ENCODE data around the gene ADI1. TPM values are rescaled to one million over a fixed set of nuclear protein-coding genes. Genes with fewer than 3 reads are reported as not detected.
"Not testable (repeated sequence)": the region's sequence is repeated elsewhere in the genome, so short reads cannot be mapped to it uniquely, and the experiment has no call there.

Gene ADI1
- total RNA-seq, 4 donors from 2014 or later, result 90.0 to 130 (median 96.9) TPM

DNA sequence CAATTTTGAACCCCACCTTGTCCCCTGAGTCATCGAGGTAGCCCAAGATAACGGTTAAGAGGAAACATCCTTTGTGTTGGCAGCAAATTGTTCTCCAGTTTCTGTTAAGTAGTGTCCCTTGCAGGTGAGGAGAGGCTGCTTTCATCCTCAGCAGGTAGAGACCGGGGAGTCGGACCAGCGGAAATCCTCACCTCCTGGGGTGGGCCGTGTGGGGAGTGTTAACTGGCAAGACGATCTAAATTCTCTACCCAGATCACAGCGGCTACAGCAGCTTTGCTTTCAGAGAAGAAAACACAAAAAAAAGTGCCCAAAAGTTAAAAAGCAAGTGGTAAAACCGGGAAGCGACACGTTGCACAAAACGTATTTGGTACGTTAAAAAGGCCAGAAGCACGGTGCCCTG, 63.2 kb downstream of the ADI1 start:
- intact Hi-C loops (cut with DNase I), result no loop called here
- Histone ChIP-seq H3K4me1 (peaks cover 0 to 23% (median 12%) of the 10 kb centered on the region in 4 donors), H3K4me3 (no peak overlapping the region), H3K36me3 (peaks cover 9 to 86% (median 43%) of the 10 kb centered on the region in 4 donors), H3K27me3 (no peaks in the 10 kb centered on the region), H3K27ac (replicated peaks in 1 of 4) (no peak overlapping the region), H3K9me3 (no peaks in the 10 kb centered on the region)
- DNase-seq (ENCODE audit: extremely low spot score), result no peak
- WGBS, result 96% methylated on average over 14 of the region's 14 CpGs
- no peak for TF ChIP-seq POLR2A (IDR thresholded peaks at IDR 0.05; ENCODE audit: low read depth)
- no peak for TF ChIP-seq POLR2AphosphoS5 (IDR thresholded peaks at IDR 0.05)
- TF ChIP-seq, protein P1, sequence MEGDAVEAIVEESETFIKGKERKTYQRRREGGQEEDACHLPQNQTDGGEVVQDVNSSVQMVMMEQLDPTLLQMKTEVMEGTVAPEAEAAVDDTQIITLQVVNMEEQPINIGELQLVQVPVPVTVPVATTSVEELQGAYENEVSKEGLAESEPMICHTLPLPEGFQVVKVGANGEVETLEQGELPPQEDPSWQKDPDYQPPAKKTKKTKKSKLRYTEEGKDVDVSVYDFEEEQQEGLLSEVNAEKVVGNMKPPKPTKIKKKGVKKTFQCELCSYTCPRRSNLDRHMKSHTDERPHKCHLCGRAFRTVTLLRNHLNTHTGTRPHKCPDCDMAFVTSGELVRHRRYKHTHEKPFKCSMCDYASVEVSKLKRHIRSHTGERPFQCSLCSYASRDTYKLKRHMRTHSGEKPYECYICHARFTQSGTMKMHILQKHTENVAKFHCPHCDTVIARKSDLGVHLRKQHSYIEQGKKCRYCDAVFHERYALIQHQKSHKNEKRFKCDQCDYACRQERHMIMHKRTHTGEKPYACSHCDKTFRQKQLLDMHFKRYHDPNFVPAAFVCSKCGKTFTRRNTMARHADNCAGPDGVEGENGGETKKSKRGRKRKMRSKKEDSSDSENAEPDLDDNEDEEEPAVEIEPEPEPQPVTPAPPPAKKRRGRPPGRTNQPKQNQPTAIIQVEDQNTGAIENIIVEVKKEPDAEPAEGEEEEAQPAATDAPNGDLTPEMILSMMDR (IDR thresholded peaks at IDR 0.05), result no peak
- no peak for TF ChIP-seq EP300 (IDR thresholded peaks at IDR 0.05)

DNA sequence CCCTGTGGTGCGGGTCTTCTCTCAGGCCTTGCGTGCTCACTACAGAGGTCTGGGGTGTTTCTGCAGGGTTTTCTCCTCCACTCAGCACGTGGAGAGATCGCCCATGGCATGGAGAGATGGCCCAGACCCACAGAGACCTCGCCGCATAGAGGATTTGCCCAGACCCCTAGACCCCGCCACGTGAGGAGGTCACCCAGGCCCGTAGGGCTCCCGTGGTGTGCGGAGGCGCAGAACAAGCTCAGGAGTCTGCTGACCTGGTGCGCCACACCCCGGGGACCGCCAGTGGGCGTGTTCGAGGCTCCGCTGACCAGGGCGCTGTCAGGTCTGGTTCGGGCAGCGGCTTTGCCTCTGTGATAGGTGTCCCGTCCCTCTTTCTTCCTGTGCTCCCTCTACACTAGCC, 64.5 kb downstream of the ADI1 start:
- Histone ChIP-seq H3K27ac (replicated peaks in 1 of 4) (no peak overlapping the region), H3K4me3 (no peak overlapping the region), H3K9me3 (no peaks in the 10 kb centered on the region), H3K4me1 (peaks cover 9 to 25% (median 14%) of the 10 kb centered on the region in 4 donors), H3K36me3 (peaks cover 9 to 85% (median 41%) of the 10 kb centered on the region in 4 donors), H3K27me3 (no peaks in the 10 kb centered on the region)
- intact Hi-C loops (cut with DNase I), result no loop called here
- TF ChIP-seq EP300 (IDR thresholded peaks at IDR 0.05) (no peak), POLR2A (IDR thresholded peaks at IDR 0.05; ENCODE audit: low read depth) (no peak), POLR2AphosphoS5 (IDR thresholded peaks at IDR 0.05) (no peak)
- TF ChIP-seq, protein P1 (IDR thresholded peaks at IDR 0.05), result no peak
- 96% methylated on average over 14 of the region's 22 CpGs for WGBS
- DNase-seq (ENCODE audit: extremely low spot score), result no peak

DNA sequence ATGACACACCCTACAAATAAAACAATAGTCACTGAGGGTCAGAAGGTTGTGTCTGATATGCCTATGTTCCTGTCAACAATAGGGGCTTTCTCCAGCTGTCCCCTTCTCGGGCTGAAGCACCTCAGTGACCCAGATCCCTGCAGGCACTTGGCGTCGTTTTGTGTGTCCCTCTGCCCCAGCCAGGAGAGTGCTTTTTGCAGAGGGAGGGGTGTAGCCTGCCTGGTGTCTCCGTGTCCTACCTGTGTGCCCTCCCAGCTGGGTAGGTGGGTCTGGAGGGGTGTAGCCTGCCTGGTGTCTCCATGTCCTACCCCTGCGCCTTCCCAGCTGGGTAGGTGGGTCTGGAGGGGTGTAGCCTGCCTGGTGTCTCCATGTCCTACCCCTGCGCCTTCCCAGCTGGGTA, 65.3 kb downstream of the ADI1 start:
- DNase-seq (ENCODE audit: extremely low spot score); H3K27ac ChIP-seq (replicated peaks in 1 of 4); H3K4me3 ChIP-seq; H3K9me3 ChIP-seq; intact Hi-C loops (cut with DNase I); H3K27me3 ChIP-seq: not testable (repeated sequence)
- WGBS, result 90% methylated on average over 6 of the region's 6 CpGs
- Histone ChIP-seq H3K36me3 (peaks cover 9 to 85% (median 39%) of the 10 kb centered on the region in 4 donors), H3K4me1 (peaks cover 9 to 25% (median 13%) of the 10 kb centered on the region in 4 donors)

DNA sequence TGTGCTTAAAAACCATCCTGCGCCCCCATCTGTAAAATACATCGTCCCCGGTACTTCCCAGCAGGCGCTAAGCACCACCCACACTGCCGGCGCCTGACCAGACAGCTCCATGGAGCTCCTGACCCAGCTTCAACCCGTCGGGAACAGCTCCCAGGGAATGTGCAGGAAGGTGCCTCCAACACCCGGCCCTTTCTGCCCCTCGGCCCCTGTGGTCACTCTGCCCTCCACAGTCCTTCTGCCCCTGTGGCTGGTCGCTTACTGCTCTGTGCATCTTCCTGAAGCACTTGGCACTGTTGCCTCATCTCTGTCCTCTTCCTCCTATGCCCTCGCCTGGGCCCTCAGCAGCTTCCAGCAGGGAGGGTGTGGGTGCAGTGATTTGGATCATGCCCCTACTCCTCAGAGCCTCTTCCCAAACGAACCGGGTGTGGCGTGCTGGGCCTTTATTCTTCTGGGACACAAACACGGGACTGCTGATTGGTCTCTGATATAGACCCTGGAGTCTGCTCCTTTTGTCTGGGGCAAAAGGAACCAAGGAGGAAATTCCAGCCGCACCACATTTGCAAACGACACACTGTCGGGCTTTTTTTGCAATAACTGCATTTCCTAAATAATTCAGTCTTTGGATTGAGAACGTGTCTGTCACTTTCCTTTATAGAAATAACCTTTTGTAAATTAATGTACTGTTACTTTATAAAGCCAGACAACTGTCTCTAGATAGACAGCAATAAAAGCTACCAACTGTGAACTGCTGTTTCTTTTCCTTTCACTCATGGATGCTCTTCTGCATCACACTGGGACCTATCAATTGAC, 65.9 kb downstream of the ADI1 start:
- no peak for DNase-seq (ENCODE audit: extremely low spot score)
- H3K27ac ChIP-seq (replicated peaks in 1 of 4), result no peak overlapping the region
- H3K36me3 ChIP-seq, result peaks cover 9 to 81% (median 38%) of the 10 kb centered on the region in 4 donors
- no peaks in the 10 kb centered on the region for H3K9me3 ChIP-seq
- peaks cover 9 to 25% (median 13%) of the 10 kb centered on the region in 4 donors for H3K4me1 ChIP-seq
- WGBS, result 75% methylated on average over 19 of the region's 20 CpGs
- H3K27me3 ChIP-seq, result no peaks in the 10 kb centered on the region
- no peak overlapping the region for H3K4me3 ChIP-seq
- intact Hi-C loops (cut with DNase I), result no loop called here
- no peak for TF ChIP-seq POLR2AphosphoS5 (IDR thresholded peaks at IDR 0.05)

DNA sequence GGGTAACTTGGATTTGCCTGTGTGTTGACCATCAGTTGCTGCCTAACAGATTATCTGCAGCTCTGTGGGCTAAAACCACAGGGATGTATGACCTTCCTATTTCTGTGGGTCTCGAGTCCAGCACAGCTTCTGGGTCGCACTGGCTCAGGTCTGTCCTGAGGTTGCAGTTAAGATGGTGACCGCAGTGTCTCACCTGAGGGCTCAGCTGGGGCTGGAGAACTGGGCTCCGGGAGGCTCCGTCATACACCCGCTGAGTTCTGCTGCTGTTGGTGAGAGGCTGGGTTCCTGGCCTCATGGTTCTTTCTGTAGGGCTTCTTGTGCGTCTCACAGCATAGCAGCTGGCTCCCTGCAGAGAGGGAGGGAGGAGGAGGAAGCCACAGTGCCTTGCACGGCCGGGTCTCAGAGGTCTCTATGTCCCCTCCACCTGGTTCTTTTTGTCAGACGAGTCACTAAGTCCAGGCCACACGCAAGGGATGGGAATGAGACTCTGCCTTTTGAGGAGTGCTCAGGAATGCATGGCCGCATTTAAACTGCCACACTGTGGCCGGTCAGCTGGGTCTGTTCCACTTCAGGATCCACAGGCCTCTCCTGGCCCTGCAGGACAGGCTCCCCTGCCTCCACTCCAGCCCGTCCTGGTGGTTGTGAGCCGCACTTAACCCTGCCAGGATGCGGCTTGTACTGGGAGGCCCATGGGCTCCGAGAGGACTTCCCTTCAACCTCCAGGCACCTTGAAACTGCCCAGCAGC, 67.2 kb downstream of the ADI1 start:
- intact Hi-C loops (cut with DNase I), result no loop called here
- no peak for TF ChIP-seq POLR2A (IDR thresholded peaks at IDR 0.05; ENCODE audit: low read depth)
- no peak for TF ChIP-seq EP300 (IDR thresholded peaks at IDR 0.05)
- TF ChIP-seq, protein P1 (IDR thresholded peaks at IDR 0.05), result no peak
- no peak for TF ChIP-seq POLR2AphosphoS5 (IDR thresholded peaks at IDR 0.05)
- Histone ChIP-seq H3K27ac (replicated peaks in 1 of 4) (no peak overlapping the region), H3K4me3 (no peak overlapping the region), H3K9me3 (no peaks in the 10 kb centered on the region), H3K27me3 (no peaks in the 10 kb centered on the region), H3K36me3 (peaks cover 1 to 81% (median 35%) of the 10 kb centered on the region in 4 donors), H3K4me1 (peaks cover 12 to 29% (median 18%) of the 10 kb centered on the region in 4 donors)
- DNase-seq (ENCODE audit: extremely low spot score), result no peak
- 91% methylated on average over 14 of the region's 17 CpGs for WGBS

Measured in esophagus muscularis mucosa (tissue), 4 donors.